HG03571 (cell line): ENCODE measurements around the gene ACADVL.

Experiments
- ATAC-seq: cut with Tn5 transposase; IDR thresholded peaks from one replicate; pipeline ENCODE4 v1.9.1; 2021; ENCODE audit not compliant: unreplicated experiment

The ACADVL gene

DNA sequence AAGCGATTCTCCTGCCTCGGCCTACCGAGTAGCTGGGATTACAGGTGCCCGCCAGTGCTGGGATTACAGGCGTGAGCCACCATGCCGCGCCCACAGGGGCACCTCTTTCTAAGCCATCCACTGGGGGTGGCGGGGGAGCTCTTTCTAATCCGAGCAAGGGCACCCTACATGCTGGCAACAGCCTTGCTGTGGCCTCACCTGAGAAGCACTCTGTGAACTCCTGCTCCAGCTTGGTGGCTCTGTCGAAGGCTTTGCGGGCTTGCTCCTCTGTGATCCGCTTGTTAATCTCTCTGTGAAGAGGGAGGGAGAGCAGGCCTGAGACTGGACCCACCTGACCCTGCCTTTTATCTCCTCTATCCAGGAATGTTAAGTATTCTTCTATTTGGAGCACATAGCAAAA, 28.7 kb upstream of the ACADVL start:
- ATAC-seq, result no peak

DNA sequence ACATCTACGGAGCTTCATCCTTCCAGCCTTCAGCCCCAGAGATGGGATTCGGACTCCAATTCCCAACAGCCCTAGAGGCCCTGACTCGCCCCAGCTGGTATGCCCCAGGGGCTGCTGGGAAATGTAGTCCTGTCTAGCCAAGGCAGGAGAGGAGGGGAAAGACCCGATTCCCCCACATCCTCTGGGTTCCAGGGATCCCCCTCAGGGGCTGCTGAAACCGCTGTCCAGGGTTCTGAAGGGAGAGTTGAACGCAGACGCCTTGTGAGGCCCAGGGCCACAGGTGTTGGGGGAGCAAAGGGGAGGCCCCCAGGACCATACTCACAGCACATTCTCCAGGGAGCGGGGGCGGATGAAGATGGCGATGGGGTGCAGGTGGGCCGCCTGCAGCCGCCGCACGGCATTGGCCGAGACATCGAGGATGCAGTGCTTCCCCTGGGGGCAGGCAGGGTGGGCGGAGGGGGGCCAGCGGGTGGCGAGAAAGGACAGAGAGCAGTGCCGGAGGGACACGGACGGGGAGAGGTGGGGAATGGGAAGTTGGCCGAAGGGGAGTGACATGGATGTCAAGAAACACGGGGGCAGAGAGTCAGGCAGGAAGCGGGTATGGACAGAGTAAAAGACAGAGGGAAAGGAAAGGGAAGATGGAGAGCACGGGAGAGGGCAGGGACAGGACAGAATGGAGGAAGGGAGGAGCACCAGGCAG, 28.0 kb upstream of the ACADVL start:
- no peak for ATAC-seq

DNA sequence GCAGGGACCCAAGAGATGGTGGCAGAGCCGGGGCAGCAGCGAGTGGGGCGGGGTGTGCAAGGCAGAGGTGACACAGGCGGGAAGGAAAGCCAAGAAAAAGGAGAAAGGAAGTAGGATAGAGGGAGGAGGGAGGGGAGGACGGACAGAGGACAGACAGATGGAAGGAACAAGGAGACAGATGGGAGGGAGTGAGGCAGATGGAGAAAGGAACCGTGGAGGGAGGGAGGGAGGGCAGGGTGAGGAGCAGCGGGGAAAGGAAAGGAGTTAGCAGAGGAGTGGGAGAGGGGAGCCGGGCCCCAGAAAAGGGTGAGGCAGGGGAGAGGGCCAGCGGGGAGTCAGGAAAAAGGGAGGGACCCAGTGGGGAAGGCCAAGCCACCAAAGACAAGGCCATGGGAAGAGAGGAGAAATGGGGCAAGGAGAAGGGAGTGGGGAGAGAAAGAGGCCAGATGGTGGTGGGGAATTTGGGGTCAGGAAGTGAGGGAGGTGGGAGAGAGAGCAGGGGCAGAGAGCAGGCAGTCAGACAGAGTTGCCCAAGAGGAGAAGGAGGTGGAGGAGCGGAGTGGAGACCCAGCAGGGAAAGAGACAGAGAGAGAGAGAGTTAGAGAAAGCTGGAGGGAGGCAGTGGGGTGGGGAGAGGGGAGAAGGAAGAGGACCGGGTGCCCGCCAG, 27.3 kb upstream of the ACADVL start:
- ATAC-seq, result no peak

- ATAC-seq, result no peak
These were observed 23.8 kb upstream of the ACADVL start for GRCh38 chr17:7195971-7196370.

DNA sequence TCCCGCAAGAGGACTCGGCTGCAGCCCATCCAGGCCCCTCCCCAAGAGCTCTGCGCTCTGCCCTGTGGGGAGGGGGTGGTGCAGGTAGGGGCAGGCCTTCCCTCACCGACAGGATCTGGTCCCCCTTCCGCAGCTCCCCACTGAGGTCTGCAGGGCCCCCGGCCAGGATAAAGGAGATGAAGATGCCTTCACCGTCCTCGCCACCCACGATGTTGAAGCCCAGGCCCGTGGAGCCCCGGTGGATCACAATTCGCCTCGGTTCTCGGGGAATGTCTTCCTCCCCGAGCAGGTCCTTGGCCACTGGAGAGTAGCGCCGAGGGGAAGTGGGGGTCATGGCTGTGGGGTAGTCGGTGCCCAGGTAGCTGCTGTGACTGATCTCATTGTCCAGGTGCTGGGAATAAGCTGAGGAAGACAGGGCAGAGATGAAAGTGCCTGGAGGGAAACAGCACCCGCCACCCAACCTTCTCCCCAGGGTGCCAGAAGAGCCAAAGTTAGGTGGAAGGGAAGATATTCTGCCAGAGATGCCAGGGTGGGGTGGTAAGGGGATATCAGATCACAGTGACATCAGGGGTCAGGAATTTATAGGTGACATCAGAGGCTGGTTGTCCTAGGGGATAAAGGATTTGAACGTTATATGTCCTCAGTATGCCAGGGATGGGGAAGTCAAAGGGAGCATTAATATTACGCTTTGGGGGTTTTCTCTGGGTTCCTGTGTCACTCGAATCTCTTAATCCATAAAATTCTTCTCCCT, 22.9 kb upstream of the ACADVL start:
- ATAC-seq, result no peak

GRCh38 chr17:7203391-7203790, 16.3 kb upstream of the ACADVL start:
- no peak for ATAC-seq

DNA sequence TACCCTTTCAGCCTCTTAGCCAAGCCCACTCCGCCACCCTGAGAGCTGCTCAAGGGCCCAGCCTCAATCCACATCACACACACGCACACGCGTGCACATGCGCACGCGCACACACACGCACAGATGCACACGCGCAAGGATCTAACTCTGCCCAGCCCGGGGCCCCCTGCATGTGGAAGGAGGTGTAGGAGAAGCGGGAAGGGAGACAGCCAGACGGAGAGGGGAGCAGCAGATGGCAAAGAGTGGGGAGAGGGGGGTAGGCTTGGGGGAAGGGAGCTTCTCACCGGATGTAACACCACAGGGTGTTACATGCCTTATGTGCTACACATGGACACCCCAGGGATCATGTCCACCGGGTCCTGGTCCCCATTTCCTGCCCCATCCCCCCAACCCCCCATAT, 15.4 kb upstream of the ACADVL start:
- ATAC-seq, result no peak

GRCh38 chr17:7204828-7205461, 14.8 kb upstream of the ACADVL start:
- peak; percentile 82 for ATAC-seq

DNA sequence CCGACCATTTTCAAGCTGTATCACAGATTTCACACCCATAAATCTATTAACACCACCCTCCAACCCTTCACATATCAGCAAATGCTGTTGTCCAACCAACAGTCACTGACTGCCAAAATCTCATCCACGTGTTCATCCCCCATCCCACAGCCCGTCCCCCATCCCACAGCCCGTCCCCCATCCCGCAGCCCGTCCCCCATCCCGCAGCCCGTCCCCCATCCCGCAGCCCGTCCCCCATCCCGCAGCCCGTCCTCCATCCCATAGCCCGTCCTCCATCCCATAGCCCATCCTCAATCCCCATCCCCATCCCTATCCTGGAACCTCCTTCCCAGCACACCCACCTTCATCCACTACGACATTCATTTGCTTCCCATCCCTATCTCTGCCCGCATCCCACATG, 14.2 kb upstream of the ACADVL start:
- no peak for ATAC-seq

- no peak for ATAC-seq
These were observed 12.4 kb upstream of the ACADVL start for GRCh38 chr17:7207120-7208001.

- no peak for ATAC-seq
These were observed 11.6 kb upstream of the ACADVL start for GRCh38 chr17:7208027-7208571.

DNA sequence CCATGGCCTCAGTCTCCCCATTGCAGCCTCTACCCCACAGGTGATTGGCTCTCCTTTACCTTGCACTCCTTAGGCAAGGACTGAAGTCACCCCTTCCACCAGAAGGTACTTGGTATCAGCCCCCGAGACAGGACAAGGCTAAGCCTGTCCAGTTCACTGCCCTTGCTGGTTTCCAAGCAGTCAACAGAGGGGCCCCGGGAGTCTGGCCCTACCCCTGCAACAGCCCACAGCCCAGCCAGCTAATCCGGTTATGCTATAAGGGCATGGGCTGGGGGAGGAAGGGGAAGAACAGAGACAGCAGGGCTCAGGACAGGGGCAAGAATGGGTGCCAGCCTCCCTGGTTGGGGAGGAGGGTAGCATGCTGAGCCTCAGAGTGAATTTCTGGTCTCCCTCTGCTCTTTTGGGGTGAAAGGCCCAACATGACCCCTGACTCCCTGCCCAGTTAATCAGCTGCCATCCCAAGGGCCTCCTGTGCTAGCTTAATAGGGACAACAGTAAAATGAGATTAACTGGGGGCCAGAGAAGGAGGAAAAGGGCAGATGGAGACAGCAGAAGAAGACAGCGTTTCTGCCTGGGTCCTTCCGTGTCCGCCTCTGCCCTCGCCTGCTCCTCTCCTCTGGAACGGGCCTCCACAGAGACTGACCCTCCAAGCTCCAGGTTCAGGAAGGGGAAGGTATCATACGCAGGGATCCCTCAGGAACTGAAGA, 10.8 kb upstream of the ACADVL start:
- no peak for ATAC-seq

- ATAC-seq, result no peak
These were observed 8.1 kb upstream of the ACADVL start for GRCh38 chr17:7211491-7212273.

- no peak for ATAC-seq
These were observed 5.8 kb upstream of the ACADVL start for GRCh38 chr17:7213895-7214299.

- peak; percentile 70 for ATAC-seq
These were observed 5.2 kb upstream of the ACADVL start for GRCh38 chr17:7214300-7215135.

DNA sequence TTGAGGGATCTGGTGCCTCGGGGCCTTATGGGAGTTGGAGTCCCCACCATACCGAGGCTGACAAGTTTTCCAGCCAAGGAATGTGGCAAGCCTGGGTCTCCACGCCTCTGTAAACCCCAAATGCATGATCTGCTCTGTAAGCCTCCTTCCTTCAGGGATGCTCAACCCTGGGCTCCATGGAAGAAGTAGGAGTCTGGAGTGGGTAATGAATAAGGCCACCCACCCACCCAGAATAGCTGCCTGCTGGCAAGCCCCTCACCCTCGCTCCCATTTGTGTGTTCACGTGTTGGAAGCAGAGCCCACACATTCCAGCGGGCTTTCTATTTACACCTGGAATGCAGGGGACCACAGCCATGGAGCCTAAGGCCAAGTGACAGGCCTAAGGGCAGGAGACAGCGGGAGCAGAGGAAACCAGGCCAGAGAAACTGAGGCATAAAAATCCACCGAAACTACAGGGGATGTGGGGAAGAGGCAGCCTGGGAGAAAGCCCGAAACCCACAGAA, 4.6 kb upstream of the ACADVL start:
- ATAC-seq, result no peak

- no peak for ATAC-seq
These were observed 4.0 kb upstream of the ACADVL start for GRCh38 chr17:7215652-7216180.
